ENCODE data around the gene YRDC.

- no peak for TF ChIP-seq CTCF (optimal IDR thresholded peaks at IDR 0.05 in 1 of 3, IDR thresholded peaks at IDR 0.05 in 1 of 3, conservative IDR thresholded peaks at IDR 0.05 in 1 of 3; ENCODE audit: extremely low read depth in 1 of 3, insufficient read depth in 2 of 3, low read length in 3 of 3)
- no peak for TF ChIP-seq EZH2 (IDR thresholded peaks at IDR 0.05; ENCODE audit: low read length)
Observed at GRCh38 chr1:37821481-37821880, 13.5 kb upstream of the YRDC start.

Measured in keratinocyte (primary cell).